Stimulated activated CD4-positive, alpha-beta T cell treated with anti-CD3 and anti-CD28 coated beads, Interleukin-4, amount 100 ng/mL, for 48 hours (primary cell): ENCODE data around the gene SLC31A2.

Experiments used
- DNase-seq, 2 donors: peaks; one replicate each; pipeline ENCODE4 v3.0.0-alpha.2; 2020; ENCODE audit warnings: low read depth in 2 of 2

Gene SLC31A2

GRCh38 chr9:113186137-113186755, 35.4 kb downstream of the SLC31A2 start:
- no peak for DNase-seq

GRCh38 chr9:113187929-113188595, 37.3 kb downstream of the SLC31A2 start:
- no peak for DNase-seq

DNA sequence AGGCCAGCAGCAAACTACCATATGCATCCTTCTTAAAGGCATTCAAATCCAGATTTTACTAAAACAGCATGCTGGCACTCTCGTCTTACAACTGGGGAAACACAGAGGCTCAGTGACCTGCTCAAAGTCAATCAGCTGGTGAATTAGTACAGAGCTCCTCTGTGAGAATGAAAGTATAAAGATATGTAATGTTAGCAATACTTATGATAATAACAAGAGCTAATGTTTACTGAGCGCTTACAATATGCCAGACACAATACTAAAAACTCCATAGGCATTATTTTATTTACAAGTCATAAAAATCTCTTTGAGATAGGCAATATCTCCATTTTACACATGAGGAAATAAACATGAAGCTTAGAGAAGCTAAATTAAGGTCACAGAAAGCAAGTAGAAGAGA, 41.6 kb downstream of the SLC31A2 start:
- no peak for DNase-seq

DNA sequence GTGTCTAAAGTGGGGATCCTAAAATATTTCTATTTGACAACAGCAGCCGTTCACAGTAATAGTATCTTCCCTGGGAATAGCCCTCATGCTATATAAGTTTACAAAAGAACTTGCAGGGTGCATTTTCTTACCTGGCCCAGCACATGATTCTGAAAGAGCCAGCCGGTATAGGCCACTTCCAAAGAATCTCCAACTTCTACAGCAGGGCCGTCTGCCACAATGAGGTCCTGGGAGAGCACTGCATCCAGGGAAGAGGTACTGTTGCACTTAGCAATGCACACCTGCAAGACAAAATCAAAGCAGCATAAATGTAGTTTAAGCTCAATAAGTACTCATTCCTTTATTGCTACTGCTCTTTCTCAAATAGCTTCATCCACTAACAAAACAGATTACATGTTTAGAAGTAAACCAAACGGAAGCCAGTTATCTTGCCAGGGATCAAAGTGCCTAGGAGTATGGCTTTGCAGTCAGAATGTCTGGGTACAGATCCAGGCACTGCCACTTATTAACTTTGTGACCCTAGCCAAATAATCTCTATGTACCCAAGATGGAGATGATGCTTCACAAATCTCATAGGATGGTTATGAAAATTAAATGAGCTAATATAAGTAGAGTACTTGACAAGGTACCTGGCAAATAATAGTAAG, 49.0 kb downstream of the SLC31A2 start:
- DNase-seq, result no peak

DNA sequence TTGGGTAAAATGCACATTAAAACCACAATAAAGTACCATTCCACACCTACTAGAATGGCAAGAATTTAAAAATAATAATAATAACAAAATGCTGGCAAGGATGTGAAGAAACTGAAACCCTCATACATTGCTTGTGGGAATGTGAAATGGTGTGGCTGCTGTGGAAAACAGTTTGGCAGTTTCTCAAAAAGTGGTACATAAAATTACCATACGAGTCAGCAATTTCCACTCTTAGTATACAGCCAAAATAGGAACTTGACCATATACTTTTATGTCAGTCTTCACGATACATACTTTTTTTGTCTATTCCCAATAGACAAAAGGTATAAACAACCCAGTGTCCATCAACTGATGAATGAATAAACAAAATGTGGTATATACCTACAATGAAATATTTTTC, 54.6 kb downstream of the SLC31A2 start:
- DNase-seq, result no peak

GRCh38 chr9:113205861-113206260, 55.1 kb downstream of the SLC31A2 start:
- no peak for DNase-seq

GRCh38 chr9:113210815-113211214, 60.0 kb downstream of the SLC31A2 start:
- no peak for DNase-seq
